Measurements from ENCODE around the gene SLC6A19. TPM values are rescaled to one million over a fixed set of nuclear protein-coding genes. Genes with fewer than 3 reads are reported as not detected.
A peak's percentile ranks its signal among the peaks of the same experiment; 100 is the strongest.

The SLC6A19 gene
- total and polyA plus RNA-seq, 2 of the 4 experiments (the other 2 are of a cell fraction): not detected

DNA sequence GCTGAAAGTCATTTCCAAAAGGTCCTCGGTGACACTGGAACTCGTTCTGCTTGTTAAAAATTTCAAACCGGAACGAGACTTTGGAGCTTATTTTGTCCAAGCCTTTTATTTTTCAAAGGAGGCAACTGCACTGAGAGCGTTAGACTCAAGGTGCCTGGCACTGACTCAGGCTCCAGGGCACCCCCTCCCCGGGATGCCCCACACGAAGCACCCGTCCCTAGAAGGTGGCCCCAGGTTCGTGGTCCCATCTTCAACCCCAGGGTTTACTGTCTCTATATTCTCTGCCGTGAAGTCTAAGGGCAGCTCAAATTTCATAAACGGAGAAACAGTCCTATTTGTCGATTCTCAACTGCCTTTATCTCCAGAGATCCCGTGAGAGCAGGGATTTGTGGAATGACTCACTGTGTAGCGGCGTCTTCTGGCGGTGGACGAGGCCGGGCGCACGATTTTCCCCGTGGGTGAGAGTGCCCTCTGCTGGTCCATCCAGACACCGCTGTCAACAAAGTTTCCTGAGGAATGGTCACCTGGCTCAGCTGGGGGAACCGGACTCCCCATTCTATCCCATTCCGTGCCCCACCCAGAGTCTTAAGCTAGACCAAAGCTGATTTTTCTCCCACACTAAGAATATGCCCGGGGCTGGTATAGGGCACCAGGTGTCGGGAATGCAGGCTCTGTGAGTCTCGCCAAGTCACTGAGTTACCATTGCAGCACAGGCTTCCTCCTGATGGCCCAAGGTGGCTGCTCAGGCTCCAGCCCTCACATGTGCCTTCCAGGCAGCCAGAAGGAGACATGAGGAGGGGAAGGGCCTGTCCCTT is 27.1 kb upstream of the SLC6A19 start:
- no peak overlapping the region for H3K14ac ChIP-seq (replicated peaks; ENCODE audit: low read depth, low read length)
- POLR2A ChIA-PET (ENCODE audit: unreplicated experiment): no interaction called here
- H3K9me1 ChIP-seq (ENCODE audit: insufficient read depth, low read length): no peaks in the 10 kb centered on the region
- DNase-seq: peak; percentile 74
- intact Hi-C loops (cut with micrococcal nuclease) (no loop called here), in situ Hi-C loops (cut with MboI; ENCODE audit: low sequenced_read_pairs) (loop anchor here (10.0 kb wide), 1 partner anchor 240 kb away; no protein-coding TSS in a partner anchor), dilution Hi-C loops (cut with HindIII; ENCODE audit: low sequenced_read_pairs, unreplicated experiment) (no loop called here)
- no peak overlapping the region for H4K8ac ChIP-seq (ENCODE audit: low read depth in 2 of 2, low read length in 2 of 2)
- BruUV-seq (replicated peaks): no TSS peak
- CTCF ChIA-PET: interaction anchor here (0.7 to 1.3 kb wide), 3 partner anchors 9 to 72 kb away, joined by 3 read pairs; no protein-coding TSS in a partner anchor
- H4K5ac ChIP-seq (ENCODE audit: low read depth, low read length): no peak overlapping the region
- H3K4ac ChIP-seq (ENCODE audit: low read depth, low read length): no peak overlapping the region
- no peak overlapping the region for H4K91ac ChIP-seq (ENCODE audit: insufficient read depth, low read depth, low read length)
- ATAC-seq (ENCODE audit: low read depth): peak; percentile 86
- H2BK20ac ChIP-seq (ENCODE audit: low read depth, low read length): no peak overlapping the region
- no peak overlapping the region for H2AK5ac ChIP-seq (ENCODE audit: low read depth, low read length)
- H3K4me3 ChIP-seq (ENCODE audit: insufficient read depth, low read depth, low read length): no peak overlapping the region
- H2BK120ac ChIP-seq (ENCODE audit: low read depth, low read length): no peak overlapping the region
- no peak overlapping the region for H3K18ac ChIP-seq (ENCODE audit: low read depth, low read length)
- H4K20me1 ChIP-seq (ENCODE audit: insufficient read depth, low read length): no peaks in the 10 kb centered on the region
- H2BK15ac ChIP-seq (ENCODE audit: low read depth, low read length): no peak overlapping the region
- H3K4me1 ChIP-seq (ENCODE audit: control insufficient read depth, insufficient read depth, low read length): no peaks in the 10 kb centered on the region
- no peak overlapping the region for H3K27ac ChIP-seq (ENCODE audit: insufficient read depth, low read length)
- H3K79me1 ChIP-seq (ENCODE audit: low read depth in 1 of 2, low read length in 2 of 2): no peaks in the 10 kb centered on the region
- peaks cover 5% of the 10 kb centered on the region; the same call in 1 of the 2 replicates for H3K27me3 ChIP-seq (ENCODE audit: control insufficient read depth, insufficient read depth, low read length)
- no peaks in the 10 kb centered on the region for H3K36me3 ChIP-seq (ENCODE audit: control insufficient read depth, insufficient read depth, low read length)
- no peak overlapping the region for H3K4me2 ChIP-seq (ENCODE audit: low read depth, low read length)
- H2AK9ac ChIP-seq (replicated peaks; ENCODE audit: low read depth, low read length, poor library complexity): no peak overlapping the region
- TF ChIP-seq, protein P1, sequence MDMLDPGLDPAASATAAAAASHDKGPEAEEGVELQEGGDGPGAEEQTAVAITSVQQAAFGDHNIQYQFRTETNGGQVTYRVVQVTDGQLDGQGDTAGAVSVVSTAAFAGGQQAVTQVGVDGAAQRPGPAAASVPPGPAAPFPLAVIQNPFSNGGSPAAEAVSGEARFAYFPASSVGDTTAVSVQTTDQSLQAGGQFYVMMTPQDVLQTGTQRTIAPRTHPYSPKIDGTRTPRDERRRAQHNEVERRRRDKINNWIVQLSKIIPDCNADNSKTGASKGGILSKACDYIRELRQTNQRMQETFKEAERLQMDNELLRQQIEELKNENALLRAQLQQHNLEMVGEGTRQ (IDR thresholded peaks at IDR 0.05; ENCODE audit: low read depth, low read length): no peak
- TF ChIP-seq SMC3 (IDR thresholded peaks at IDR 0.05; ENCODE audit: low read depth, low read length) (peak; percentile 38; the same call in 1 of the 2 replicates), CHD1 (IDR thresholded peaks at IDR 0.05; ENCODE audit: low read depth, low read length) (no peak), BHLHE40 (IDR thresholded peaks at IDR 0.05; ENCODE audit: low read depth, low read length) (0 out of 2 replicates have a peak, but pooled peaks have one; percentile 27), MXI1 (IDR thresholded peaks at IDR 0.05; ENCODE audit: borderline replicate concordance, low read depth, low read length) (no peak), RAD21 (IDR thresholded peaks at IDR 0.05; ENCODE audit: low read length) (peak; percentile 60)
- TF ChIP-seq, protein P2, sequence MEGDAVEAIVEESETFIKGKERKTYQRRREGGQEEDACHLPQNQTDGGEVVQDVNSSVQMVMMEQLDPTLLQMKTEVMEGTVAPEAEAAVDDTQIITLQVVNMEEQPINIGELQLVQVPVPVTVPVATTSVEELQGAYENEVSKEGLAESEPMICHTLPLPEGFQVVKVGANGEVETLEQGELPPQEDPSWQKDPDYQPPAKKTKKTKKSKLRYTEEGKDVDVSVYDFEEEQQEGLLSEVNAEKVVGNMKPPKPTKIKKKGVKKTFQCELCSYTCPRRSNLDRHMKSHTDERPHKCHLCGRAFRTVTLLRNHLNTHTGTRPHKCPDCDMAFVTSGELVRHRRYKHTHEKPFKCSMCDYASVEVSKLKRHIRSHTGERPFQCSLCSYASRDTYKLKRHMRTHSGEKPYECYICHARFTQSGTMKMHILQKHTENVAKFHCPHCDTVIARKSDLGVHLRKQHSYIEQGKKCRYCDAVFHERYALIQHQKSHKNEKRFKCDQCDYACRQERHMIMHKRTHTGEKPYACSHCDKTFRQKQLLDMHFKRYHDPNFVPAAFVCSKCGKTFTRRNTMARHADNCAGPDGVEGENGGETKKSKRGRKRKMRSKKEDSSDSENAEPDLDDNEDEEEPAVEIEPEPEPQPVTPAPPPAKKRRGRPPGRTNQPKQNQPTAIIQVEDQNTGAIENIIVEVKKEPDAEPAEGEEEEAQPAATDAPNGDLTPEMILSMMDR (conservative IDR thresholded peaks at IDR 0.05; ENCODE audit: low read depth, low read length): peak; percentile 67
- no peak overlapping the region for H3K23ac ChIP-seq (ENCODE audit: low read depth, low read length)
- H3K9ac ChIP-seq (ENCODE audit: low read depth, low read length): no peak overlapping the region
- H2BK5ac ChIP-seq (ENCODE audit: low read depth, low read length, poor library complexity, severe bottlenecking): no peak overlapping the region
- 40% methylated on average over 18 of the region's 27 CpGs; no CpG with 5 or more reads in 1 of the 2 experiments for WGBS, 2 experiments (ENCODE audit: extremely low coverage in 2 of 2, insufficient read length in 1 of 2)
- no peak overlapping the region for H3K56ac ChIP-seq (ENCODE audit: extremely low read depth, insufficient read depth, low read length)
- peak overlapping the region; percentile 49 for H2AFZ ChIP-seq (replicated peaks; ENCODE audit: low read length, poor library complexity)
- peaks cover 2% of the 10 kb centered on the region; the same call in 1 of the 2 replicates for H3K9me3 ChIP-seq (ENCODE audit: control insufficient read depth, insufficient read depth, low read length)

Data from IMR-90 (cell line).